NCI-H69 (cell line): ENCODE measurements around the gene CHCHD6.

ENCODE experiments used
- DNase-seq: peaks from one replicate; lab custom pipeline; 2025; lab: John Stamatoyannopoulos, UW

Gene CHCHD6

GRCh38 chr3:126895178-126896066 is 191.4 kb downstream of the CHCHD6 start:
- peak; percentile 67 for DNase-seq

GRCh38 chr3:126896067-126896441 is 192.0 kb downstream of the CHCHD6 start:
- DNase-seq: no peak

GRCh38 chr3:126896968-126897367 is 192.9 kb downstream of the CHCHD6 start:
- no peak for DNase-seq

GRCh38 chr3:126897943-126898342 is 193.9 kb downstream of the CHCHD6 start:
- DNase-seq: no peak

GRCh38 chr3:126900859-126901540 is 197.0 kb downstream of the CHCHD6 start:
- DNase-seq: no peak

GRCh38 chr3:126901631-126902030 is 197.6 kb downstream of the CHCHD6 start:
- DNase-seq: no peak

- DNase-seq: no peak
Measured at GRCh38 chr3:126903521-126903920, 199.5 kb downstream of the CHCHD6 start.

GRCh38 chr3:126907557-126907956 is 203.5 kb downstream of the CHCHD6 start:
- peak; percentile 5 for DNase-seq

- no peak for DNase-seq
Measured at GRCh38 chr3:126908752-126909275, 204.8 kb downstream of the CHCHD6 start.

- no peak for DNase-seq
Measured at GRCh38 chr3:126910231-126910630, 206.2 kb downstream of the CHCHD6 start.

- DNase-seq: peak; percentile 24
Measured at GRCh38 chr3:126911162-126912026, 207.4 kb downstream of the CHCHD6 start.

GRCh38 chr3:126912027-126912422 is 208.0 kb downstream of the CHCHD6 start:
- no peak for DNase-seq

GRCh38 chr3:126912491-126913195 is 208.6 kb downstream of the CHCHD6 start:
- peak; percentile 82 for DNase-seq

- DNase-seq: peak; percentile 49
Measured at GRCh38 chr3:126913524-126913923, 209.5 kb downstream of the CHCHD6 start.

GRCh38 chr3:126914226-126914625 is 210.2 kb downstream of the CHCHD6 start:
- peak; percentile 81 for DNase-seq

- no peak for DNase-seq
Measured at GRCh38 chr3:126915015-126915414, 211.0 kb downstream of the CHCHD6 start.

GRCh38 chr3:126916546-126916945 is 212.5 kb downstream of the CHCHD6 start:
- DNase-seq: no peak

GRCh38 chr3:126917232-126917804 is 213.3 kb downstream of the CHCHD6 start:
- DNase-seq: peak; percentile 12

GRCh38 chr3:126918355-126918821 is 214.3 kb downstream of the CHCHD6 start:
- no peak for DNase-seq

GRCh38 chr3:126921085-126921824 is 217.2 kb downstream of the CHCHD6 start:
- DNase-seq: no peak
